K562 (cell line): ENCODE results near the gene WWOX. TPM values are rescaled to one million over a fixed set of nuclear protein-coding genes. Genes with fewer than 3 reads are reported as not detected.

Experiments used
- ATAC-seq: fragments of 200-7000 bp; cut with Tn5 transposase; 3 replicates; pipeline ENCODE4 v1.9.1; 2020; ENCODE audit warnings: moderate library complexity
- BruUV-seq: library from RNA; stranded (reverse); fragments of 400-500 nt; replicated peaks from 2 replicates; lab custom pipeline; 2021; lab: Mats Ljungman, UMichigan
- CTCF ChIA-PET: fragments of 300-600 bp; formaldehyde crosslinking; extraction: SDS; loops from one replicate; lab custom pipeline; 2021; ENCODE audit warnings: low intra/inter-chr PET ratio; lab: Yijun Ruan, JAX
- POLR2A ChIA-PET: fragments of 300-600, 350-650 bp; sonication (Branson Sonifier 250); formaldehyde crosslinking; extraction: SDS; loops from one replicate; lab custom pipeline; 2021; ENCODE audit warnings: antibody characterized with exemption, inconsistent platforms; lab: Yijun Ruan, JAX
- DNase-seq, 4 experiments: peaks; one replicate each; pipeline versions ENCODE4 v3.0.0 to v3.0.0-alpha.2; 2011 to 2018; ENCODE audit warnings: low spot score in 3 of 4, mixed read lengths in 3 of 4; ENCODE audit errors: extremely low read depth in 1 of 4
- FAIRE-seq: peaks from 2 replicates; lab custom pipeline; 2011; peaks lifted over from hg19 to GRCh38; lab: Jason Lieb, UNC
- H2AFZ ChIP-seq: 2 replicates; pipeline ENCODE4 v1.6.0; 2011; ENCODE audit warnings: low read depth, low read length, control low read depth, inconsistent platforms
- H3K27ac ChIP-seq: fragments of 200-600 bp; 3 replicates; pipeline ENCODE4 v1.8.0; 2011; ENCODE audit warnings: low read depth, mild to moderate bottlenecking, control low read depth, inconsistent platforms, low read length, moderate library complexity, mixed read lengths; ENCODE audit errors: extremely low read depth
- H3K27me3 ChIP-seq, 2 experiments: fragments of 300-600 bp in 1 of 2; 2 replicates in 1 of 2; 3 replicates in 1 of 2; pipeline versions ENCODE4 v1.6.0 to v1.8.0; 2011; ENCODE audit warnings: inconsistent platforms in 2 of 2, low read length in 2 of 2, mild to moderate bottlenecking in 1 of 2, mixed read lengths in 1 of 2, moderate library complexity in 1 of 2; ENCODE audit not compliant: control insufficient read depth in 2 of 2, insufficient read depth in 2 of 2
- H3K36me3 ChIP-seq: fragments of 300-600 bp; 3 replicates; pipeline ENCODE4 v1.8.0; 2011; ENCODE audit warnings: mild to moderate bottlenecking, low read length, inconsistent platforms; ENCODE audit not compliant: control insufficient read depth, insufficient read depth
- H3K4me1 ChIP-seq, 2 experiments: fragments of 200-600 bp in 1 of 2; replicated peaks in 1 of 2; 2 replicates in 1 of 2; 3 replicates in 1 of 2; pipeline versions ENCODE4 v1.5.1 to v1.8.0; 2011; ENCODE audit warnings: inconsistent platforms in 2 of 2, low read length in 2 of 2, mild to moderate bottlenecking in 1 of 2, mixed read lengths in 1 of 2, moderate library complexity in 1 of 2; ENCODE audit not compliant: control insufficient read depth in 2 of 2, insufficient read depth in 2 of 2
- H3K4me2 ChIP-seq: 2 replicates; pipeline ENCODE4 v1.6.1; 2011; ENCODE audit warnings: low read length, control low read depth, inconsistent platforms, mixed read lengths; ENCODE audit not compliant: insufficient read depth
- H3K4me3 ChIP-seq: fragments of 200-600 bp; sonication (generic), shearing (Covaris generic); 2 replicates; pipeline ENCODE4 v1.5.1; 2016; ENCODE audit warnings: control low read depth, inconsistent platforms
- H3K79me2 ChIP-seq: fragments of 200-600 bp; 3 replicates; pipeline ENCODE4 v1.8.0; 2011; ENCODE audit warnings: low read length, inconsistent platforms; ENCODE audit not compliant: control insufficient read depth, insufficient read depth
- H3K9ac ChIP-seq, 2 experiments: 2 replicates each; pipeline versions ENCODE4 v1.6.0 to v1.6.1; 2011; ENCODE audit warnings: low read depth in 2 of 2, low read length in 2 of 2, control low read depth in 1 of 2, inconsistent platforms in 1 of 2, mild to moderate bottlenecking in 1 of 2, mixed read lengths in 1 of 2; ENCODE audit not compliant: insufficient read depth in 1 of 2
- H3K9me1 ChIP-seq: one replicate; pipeline ENCODE4 v1.6.0; 2011; ENCODE audit warnings: inconsistent platforms, mild to moderate bottlenecking, low read length, moderate library complexity; ENCODE audit not compliant: control insufficient read depth, insufficient read depth
- H3K9me3 ChIP-seq: replicated peaks from 2 replicates; pipeline ENCODE4 v1.5.1; 2011; ENCODE audit warnings: low read depth, low read length, inconsistent platforms; ENCODE audit not compliant: control insufficient read depth, insufficient read depth
- H4K20me1 ChIP-seq: replicated peaks from 2 replicates; pipeline ENCODE4 v1.6.1; 2011; ENCODE audit warnings: low read length, inconsistent platforms, mixed read lengths; ENCODE audit not compliant: control insufficient read depth, insufficient read depth
- BMI1 ChIP-seq: fragments of 150-350 bp; IDR thresholded peaks from 2 replicates; pipeline ENCODE4 v1.6.1; 2014; ENCODE audit warnings: low read length
- CHD4 ChIP-seq: fragments of 200-600 bp; sonication (generic); IDR thresholded peaks from 3 replicates; pipeline ENCODE4 v1.6.1; 2012; ENCODE audit warnings: low read depth, mild to moderate bottlenecking, mixed read lengths, low read length, inconsistent platforms; ENCODE audit not compliant: insufficient read depth, insufficient replicate concordance, poor library complexity, severe bottlenecking
- ETV5 ChIP-seq: sonication (generic); formaldehyde crosslinking; IDR thresholded peaks from 2 replicates; pipeline ENCODE4 v1.4.0; 2020; ENCODE audit warnings: low read depth, mild to moderate bottlenecking, missing genetic modification reagents
- GATA2 ChIP-seq: sonication (generic); formaldehyde crosslinking; IDR thresholded peaks from 2 replicates; pipeline ENCODE4 v1.4.0; 2020; ENCODE audit warnings: mild to moderate bottlenecking, missing genetic modification reagents
- PRPF4 ChIP-seq: fragments of 200-400 bp; formaldehyde crosslinking; IDR thresholded peaks from one replicate; pipeline ENCODE4 v1.6.1; 2017; ENCODE audit warnings: low read length, low read depth, mild to moderate bottlenecking; ENCODE audit not compliant: insufficient read depth, poor library complexity, severe bottlenecking
- RBFOX2 ChIP-seq: fragments of 200-400 bp; formaldehyde crosslinking; IDR thresholded peaks from 2 replicates; pipeline ENCODE4 v1.6.1; 2017; ENCODE audit warnings: low read depth, mild to moderate bottlenecking, low read length, moderate library complexity
- SP1 ChIP-seq: sonication (generic); formaldehyde crosslinking; IDR thresholded peaks from 2 replicates; pipeline ENCODE4 v1.8.1; 2022; ENCODE audit warnings: mild to moderate bottlenecking, missing genetic modification reagents
- SRSF9 ChIP-seq: fragments of 200-400 bp; formaldehyde crosslinking; IDR thresholded peaks from 2 replicates; pipeline ENCODE4 v1.6.1; 2017; ENCODE audit warnings: low read depth, low read length, borderline replicate concordance
- ZNF449 ChIP-seq: fragments of 250-450 bp; sonication (Bioruptor Pico); IDR thresholded peaks from 2 replicates; pipeline ENCODE4 v1.8.0; 2022; ENCODE audit warnings: moderate library complexity, mild to moderate bottlenecking, inconsistent platforms
- ZNF785 ChIP-seq: fragments of 250-450 bp; sonication (Bioruptor Pico); IDR thresholded peaks from 2 replicates; pipeline ENCODE4 v1.4.0; 2020; ENCODE audit warnings: mild to moderate bottlenecking
- WGBS: fragments of 100-300 bp; shearing (Covaris generic); methylation state at CpG from one replicate; pipeline ENCODE4 v1.1.6; 2016; ENCODE audit warnings: low coverage, mixed read lengths; ENCODE audit not compliant: insufficient coverage; ENCODE audit errors: missing lambda C conversion rate; 5-methylcytosine and 5-hydroxymethylcytosine counted together
- in situ Hi-C: fragments of 300-500 bp; cut with MboI; formaldehyde crosslinking; loops from 4 replicates; pipeline ENCODE4 v1.15.0; 2018; ENCODE audit warnings: inconsistent platforms, mixed read lengths
- intact Hi-C: fragments of 100-400 bp; cut with micrococcal nuclease; formaldehyde crosslinking; loops from 2 replicates; pipeline ENCODE4 v1.14.2; 2022
- polyA plus RNA-seq, 8 experiments: library from polyadenylated mRNA; depleted of rRNA in 4 of 8; stranded (reverse) in 5 of 8; unstranded in 3 of 8; fragments of >200 nt; fragmentation: Nextera tagmentation in 2 of 8; fragmentation: Illumina TruSeq in 1 of 8; extraction: Ambion mirVana in 2 of 8; extraction: Trizol in 1 of 8; gene quantifications; 2 replicates each; pipeline versions ENCODE4 v1.2.1 to v1.2.3, GENCODE V29; 2011 to 2014; ENCODE audit warnings: inconsistent platforms in 1 of 8, missing spikeins in 1 of 8
- total RNA-seq, 7 experiments: library from RNA; depleted of rRNA in 6 of 7; stranded (reverse); fragments of >200 nt in 6 of 7; fragmentation: Illumina TruSeq in 2 of 7; extraction: Trizol in 2 of 7; gene quantifications; 2 replicates each; pipeline versions ENCODE4 v1.2.1 to v1.2.3, GENCODE V29; 2011 to 2021; ENCODE audit warnings: low replicate concordance in 1 of 7

WWOX gene
- total and polyA plus RNA-seq, 9 of the 15 experiments (the other 6 are each of a cell fraction or from before 2014, with no cell fraction given) = 1.6 to 22.7 (median 8.1) TPM

- ChIA-PET CTCF (no interaction called here), POLR2A (no interaction called here)
- no peak overlapping the region for H2AFZ ChIP-seq
- FAIRE-seq (no peak), ATAC-seq (no peak), DNase-seq (no peak)
- no peaks in the 10 kb centered on the region for H4K20me1 ChIP-seq
- no peak overlapping the region for H3K4me2 ChIP-seq
- no peaks in the 10 kb centered on the region for H3K9me1 ChIP-seq
- BruUV-seq = no TSS peak
- no peaks in the 10 kb centered on the region for H3K9me3 ChIP-seq
- H3K79me2 ChIP-seq = no peaks in the 10 kb centered on the region
- peaks cover 0 to 4% of the 10 kb centered on the region in 2 experiments; a peak in 2 of 5 replicates for H3K27me3 ChIP-seq
- WGBS = 2% methylated on average over 2 of the region's 2 CpGs
- H3K36me3 ChIP-seq = no peaks in the 10 kb centered on the region
- H3K4me1 ChIP-seq = no peaks in the 10 kb centered on the region
- no peak overlapping the region for H3K27ac ChIP-seq
- no peak overlapping the region for H3K9ac ChIP-seq
- intact Hi-C loops = no loop called here
- in situ Hi-C loops = no loop called here
- no peak overlapping the region for H3K4me3 ChIP-seq
- TF ChIP-seq BMI1 = no peak
Observed at GRCh38 chr16:78574571-78574970, 475.1 kb downstream of the WWOX start.

GRCh38 chr16:78576941-78577340 is 477.5 kb downstream of the WWOX start:
- CTCF ChIA-PET = interaction anchor here (0.5 kb wide), 1 partner anchor 48 kb away, joined by 3 read pairs; no protein-coding TSS in a partner anchor
- Histone ChIP-seq H3K4me3 (no peak overlapping the region), H3K9ac (no peak overlapping the region), H3K27me3 (peaks cover 0 to 4% of the 10 kb centered on the region in 2 experiments; a peak in 2 of 5 replicates), H3K27ac (no peak overlapping the region), H3K79me2 (no peaks in the 10 kb centered on the region), H3K4me1 (no peaks in the 10 kb centered on the region), H3K36me3 (no peaks in the 10 kb centered on the region), H2AFZ (no peak overlapping the region), H3K9me1 (no peaks in the 10 kb centered on the region), H3K4me2 (no peak overlapping the region), H3K9me3 (no peaks in the 10 kb centered on the region), H4K20me1 (no peaks in the 10 kb centered on the region)
- in situ Hi-C loops (no loop called here), intact Hi-C loops (no loop called here)
- FAIRE-seq = no peak
- BruUV-seq = no TSS peak
- TF ChIP-seq SP1 (no peak), RBFOX2 (no peak), GATA2 (no peak), PRPF4 (no peak), SRSF9 (no peak), ZNF785 (CRISPR knock-in tag) (no peak), CHD4 (no peak), ETV5 (CRISPR knock-in tag) (no peak), ZNF449 (CRISPR knock-in tag) (no peak)
- no peak for DNase-seq
- POLR2A ChIA-PET = interaction anchor here (1.7 kb wide), 1 partner anchor 10 kb away, joined by 5 read pairs; no protein-coding TSS in a partner anchor
- ATAC-seq = no peak
